PC-3 (cell line): ENCODE data around the gene KIF5A. TPM values are rescaled to one million over a fixed set of nuclear protein-coding genes. Genes with fewer than 3 reads are reported as not detected.

Experiments
- ATAC-seq: fragments of 200-7000 bp; cut with Tn5 transposase; 2 replicates; pipeline ENCODE4 v1.9.1; 2020; ENCODE audit warnings: mild to moderate bottlenecking, moderate library complexity
- BruUV-seq: library from RNA; stranded (reverse); fragments of 400-500 nt; replicated peaks from 2 replicates; lab custom pipeline; 2021; lab: Mats Ljungman, UMichigan
- CTCF ChIA-PET: fragments of 300-600 bp; sonication (Branson Sonifier 250); formaldehyde crosslinking; loops from one replicate; lab custom pipeline; 2022; ENCODE audit warnings: antibody characterized with exemption; lab: Charles Lee
- POLR2A ChIA-PET: fragments of 300-600 bp; sonication (Branson Sonifier 250); formaldehyde crosslinking; loops from one replicate; lab custom pipeline; 2022; ENCODE audit warnings: antibody characterized with exemption; ENCODE audit not compliant: unreplicated experiment; lab: Charles Lee
- DNase-seq: peaks from one replicate; pipeline ENCODE4 v3.0.0-alpha.2; 2015
- H2AFZ ChIP-seq: fragments of 300-600 bp; sonication (generic); 2 replicates; pipeline ENCODE4 v1.6.0; 2016; ENCODE audit warnings: antibody characterized with exemption, low read length
- H3F3A ChIP-seq: fragments of 300-600 bp; sonication (generic); one replicate; pipeline ENCODE4 v1.6.0; 2017; ENCODE audit warnings: antibody characterized with exemption, low read length, control low read depth, mild to moderate bottlenecking; ENCODE audit not compliant: unreplicated experiment
- H3K27ac ChIP-seq: fragments of 300-600 bp; sonication (generic); 2 replicates; pipeline ENCODE4 v1.5.1; 2016; ENCODE audit warnings: mild to moderate bottlenecking, low read length
- H3K27me3 ChIP-seq: fragments of 300-600 bp; sonication (generic); 2 replicates; pipeline ENCODE4 v1.6.1; 2016; ENCODE audit warnings: low read length, mixed read lengths
- H3K36me3 ChIP-seq: fragments of 300-600 bp; sonication (generic); 2 replicates; pipeline ENCODE4 v1.6.1; 2016; ENCODE audit warnings: low read depth, mixed run types, low read length, mixed read lengths
- H3K4me1 ChIP-seq: fragments of 300-600 bp; sonication (generic); 2 replicates; pipeline ENCODE4 v1.5.1; 2016; ENCODE audit warnings: low read length; ENCODE audit not compliant: insufficient read depth
- H3K4me2 ChIP-seq: fragments of 300-600 bp; sonication (generic); 2 replicates; pipeline ENCODE4 v1.6.0; 2016; ENCODE audit warnings: low read length
- H3K4me3 ChIP-seq: fragments of 300-600 bp; sonication (generic); 2 replicates; pipeline ENCODE4 v1.5.1; 2016; ENCODE audit warnings: mild to moderate bottlenecking, low read length, mixed read lengths
- H3K79me2 ChIP-seq: fragments of 300-600 bp; sonication (generic); 2 replicates; pipeline ENCODE4 v1.6.1; 2017; ENCODE audit warnings: low read length, mixed read lengths
- H3K9ac ChIP-seq: fragments of 300-600 bp; sonication (generic); 2 replicates; pipeline ENCODE4 v1.6.0; 2016; ENCODE audit warnings: mild to moderate bottlenecking, low read length
- H3K9me2 ChIP-seq: fragments of 300-600 bp; sonication (generic); replicated peaks from 2 replicates; pipeline ENCODE4 v1.6.1; 2016; ENCODE audit warnings: mixed run types, low read length, mixed read lengths
- H3K9me3 ChIP-seq: fragments of 300-600 bp; sonication (generic); 2 replicates; pipeline ENCODE4 v1.6.1; 2016; ENCODE audit warnings: low read length, mixed read lengths
- H4K20me1 ChIP-seq: fragments of 300-600 bp; sonication (generic); 2 replicates; pipeline ENCODE4 v1.6.1; 2016; ENCODE audit warnings: low read length, mixed read lengths
- CTCF ChIP-seq: fragments of 300-600 bp; sonication (generic); conservative IDR thresholded peaks from 2 replicates; pipeline ENCODE4 v1.5.1; 2017; ENCODE audit warnings: antibody characterized with exemption, low read depth, mild to moderate bottlenecking, low read length
- EZH2 ChIP-seq: fragments of 300-600 bp; sonication (generic); IDR thresholded peaks from one replicate; pipeline ENCODE4 v1.6.1; 2017; ENCODE audit warnings: antibody characterized with exemption, mild to moderate bottlenecking, low read length; ENCODE audit not compliant: unreplicated experiment
- EZH2phosphoT487 ChIP-seq: fragments of 300-600 bp; sonication (generic); IDR thresholded peaks from 2 replicates; pipeline ENCODE4 v1.6.1; 2018; ENCODE audit warnings: mild to moderate bottlenecking, antibody characterized with exemption, low read length, borderline replicate concordance
- intact Hi-C: fragments of 100-400 bp; cut with micrococcal nuclease; formaldehyde crosslinking; loops from 2 replicates; pipeline ENCODE4 v1.9.0; 2023
- total RNA-seq: library from RNA; depleted of rRNA; stranded (reverse); fragments of >200 nt; gene quantifications from 2 replicates; pipeline ENCODE4 v1.2.3, GENCODE V29; 2014

The KIF5A gene
- total RNA-seq, 1 experiment from 2014 or later = not detected

- H3F3A ChIP-seq = no peaks in the 10 kb centered on the region
- POLR2A ChIA-PET = no interaction called here
- H3K4me3 ChIP-seq = peak overlapping the region; percentile 96; the same call in 1 of the 2 replicates
- H3K9ac ChIP-seq = no peak overlapping the region
- H3K4me2 ChIP-seq = peak overlapping the region; percentile 98
- no peak for TF ChIP-seq EZH2phosphoT487
- no peak for TF ChIP-seq CTCF
- H3K36me3 ChIP-seq = peaks cover 44% of the 10 kb centered on the region
- H3K9me2 ChIP-seq = no peaks in the 10 kb centered on the region
- H3K27me3 ChIP-seq = no peaks in the 10 kb centered on the region
- no TSS peak for BruUV-seq
- no peak overlapping the region for H3K27ac ChIP-seq
- peaks cover 31% of the 10 kb centered on the region for H3K4me1 ChIP-seq
- H4K20me1 ChIP-seq = peaks cover 28% of the 10 kb centered on the region
- H2AFZ ChIP-seq = no peak overlapping the region
- intact Hi-C loops = no loop called here
- no peak for ATAC-seq
- peaks cover 39% of the 10 kb centered on the region for H3K79me2 ChIP-seq
- DNase-seq = no peak
- H3K9me3 ChIP-seq = no peaks in the 10 kb centered on the region
- CTCF ChIA-PET = no interaction called here
Observed at GRCh38 chr12:57518176-57518919, 31.5 kb upstream of the KIF5A start.

GRCh38 chr12:57518920-57519795, 30.7 kb upstream of the KIF5A start:
- no peaks in the 10 kb centered on the region for H3K27me3 ChIP-seq
- ATAC-seq (no peak), DNase-seq (peak; percentile 25)
- BruUV-seq = no TSS peak
- no peaks in the 10 kb centered on the region for H3K9me2 ChIP-seq
- CTCF ChIA-PET = no interaction called here
- H3F3A ChIP-seq = no peaks in the 10 kb centered on the region
- H3K4me2 ChIP-seq = peak overlapping the region; percentile 98
- H3K79me2 ChIP-seq = peaks cover 47% of the 10 kb centered on the region
- H4K20me1 ChIP-seq = peaks cover 28% of the 10 kb centered on the region
- no peak overlapping the region for H2AFZ ChIP-seq
- H3K27ac ChIP-seq = peak overlapping the region; percentile 82
- H3K36me3 ChIP-seq = peaks cover 44% of the 10 kb centered on the region
- H3K4me3 ChIP-seq = peak overlapping the region; percentile 96
- H3K9ac ChIP-seq = peak overlapping the region; percentile 94
- H3K4me1 ChIP-seq = peaks cover 39% of the 10 kb centered on the region
- no peak for TF ChIP-seq CTCF
- TF ChIP-seq EZH2phosphoT487 = no peak
- TF ChIP-seq EZH2 = no peak
- intact Hi-C loops = no loop called here
- POLR2A ChIA-PET = no interaction called here
- no peaks in the 10 kb centered on the region for H3K9me3 ChIP-seq

- H3K9me2 ChIP-seq = no peaks in the 10 kb centered on the region
- intact Hi-C loops = no loop called here
- peak overlapping the region; percentile 96 for H3K4me3 ChIP-seq
- H3K36me3 ChIP-seq = peaks cover 38% of the 10 kb centered on the region
- ChIA-PET CTCF (no interaction called here), POLR2A (no interaction called here)
- H3K79me2 ChIP-seq = peaks cover 53% of the 10 kb centered on the region
- no peaks in the 10 kb centered on the region for H3K27me3 ChIP-seq
- H3K9me3 ChIP-seq = no peaks in the 10 kb centered on the region
- H4K20me1 ChIP-seq = peaks cover 28% of the 10 kb centered on the region
- no peak overlapping the region for H2AFZ ChIP-seq
- peaks cover 44% of the 10 kb centered on the region for H3K4me1 ChIP-seq
- peak overlapping the region; percentile 94 for H3K9ac ChIP-seq
- H3F3A ChIP-seq = no peaks in the 10 kb centered on the region
- BruUV-seq = no TSS peak
- DNase-seq (peak; percentile 32), ATAC-seq (no peak)
- H3K4me2 ChIP-seq = peak overlapping the region; percentile 98
- peak overlapping the region; percentile 82 for H3K27ac ChIP-seq
- TF ChIP-seq EZH2phosphoT487 = no peak
Observed at GRCh38 chr12:57519796-57520052, 30.1 kb upstream of the KIF5A start.
